ENCODE measurements around the gene ALB. TPM values are rescaled to one million over a fixed set of nuclear protein-coding genes. Genes with fewer than 3 reads are reported as not detected.

ALB gene
- polyA plus RNA-seq, 3 donors, result not detected

DNA sequence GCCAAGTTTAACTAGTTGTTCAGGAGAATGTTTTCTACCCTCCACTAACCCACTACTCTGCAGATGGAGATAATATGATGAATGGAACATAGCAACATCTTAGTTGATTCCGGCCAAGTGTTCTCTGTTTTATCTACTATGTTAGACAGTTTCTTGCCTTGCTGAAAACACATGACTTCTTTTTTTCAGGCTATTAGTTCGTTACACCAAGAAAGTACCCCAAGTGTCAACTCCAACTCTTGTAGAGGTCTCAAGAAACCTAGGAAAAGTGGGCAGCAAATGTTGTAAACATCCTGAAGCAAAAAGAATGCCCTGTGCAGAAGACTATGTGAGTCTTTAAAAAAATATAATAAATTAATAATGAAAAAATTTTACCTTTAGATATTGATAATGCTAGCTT lies 13.3 kb downstream of the ALB start:
- Histone ChIP-seq H3K4me3 (replicated peaks in 1 of 3; ENCODE audit: low read depth in 2 of 3, low read length in 3 of 3) (no peak overlapping the region), H3K9me3 (replicated peaks in 1 of 2; ENCODE audit: control insufficient read depth in 1 of 2, insufficient read depth in 1 of 2, low read length in 2 of 2) (no peaks in the 10 kb centered on the region), H3K4me2 (replicated peaks; ENCODE audit: extremely low read depth, low read length, poor library complexity, severe bottlenecking) (no peak overlapping the region), H3K9ac (ENCODE audit: insufficient read depth, low read length, poor library complexity, severe bottlenecking) (no peak overlapping the region), H3K79me2 (ENCODE audit: insufficient read depth, low read length) (no peaks in the 10 kb centered on the region), H3K4me1 (ENCODE audit: control insufficient read depth in 1 of 2, insufficient read depth in 2 of 2, low read length in 2 of 2) (no peaks in the 10 kb centered on the region), H4K20me1 (ENCODE audit: insufficient read depth, low read length) (no peaks in the 10 kb centered on the region), H3K27me3 (ENCODE audit: control insufficient read depth in 2 of 2, insufficient read depth in 2 of 2, low read length in 2 of 2) (no peaks in the 10 kb centered on the region), H3K27ac (ENCODE audit: low read depth in 1 of 2, low read length in 2 of 2) (no peak overlapping the region), H3K36me3 (replicated peaks in 1 of 2; ENCODE audit: control insufficient read depth in 1 of 2, insufficient read depth in 2 of 2, low read length in 2 of 2) (no peaks in the 10 kb centered on the region), H2AFZ (ENCODE audit: insufficient read depth, low read depth, low read length, poor library complexity, severe bottlenecking) (no peak overlapping the region)
- Mint-ChIP-seq H3K9me3 (peaks cover 0 to 3% (median 0%) of the 10 kb centered on the region in 7 donors), H3K4me3 (no peak overlapping the region), H3K4me1 (no peaks in the 10 kb centered on the region), H3K36me3 (no peaks in the 10 kb centered on the region), H3K27me3 (ENCODE audit: low read depth in 3 of 3) (no peaks in the 10 kb centered on the region), H3K27ac (no peak overlapping the region)
- TF ChIP-seq CTCF (IDR thresholded peaks at IDR 0.05), result no peak
- intact Hi-C loops (cut with micrococcal nuclease), result no loop called here
- no CpG with 5 or more reads among the region's 2 CpGs for WGBS (ENCODE audit: insufficient coverage)
- no peak for DNase-seq

DNA sequence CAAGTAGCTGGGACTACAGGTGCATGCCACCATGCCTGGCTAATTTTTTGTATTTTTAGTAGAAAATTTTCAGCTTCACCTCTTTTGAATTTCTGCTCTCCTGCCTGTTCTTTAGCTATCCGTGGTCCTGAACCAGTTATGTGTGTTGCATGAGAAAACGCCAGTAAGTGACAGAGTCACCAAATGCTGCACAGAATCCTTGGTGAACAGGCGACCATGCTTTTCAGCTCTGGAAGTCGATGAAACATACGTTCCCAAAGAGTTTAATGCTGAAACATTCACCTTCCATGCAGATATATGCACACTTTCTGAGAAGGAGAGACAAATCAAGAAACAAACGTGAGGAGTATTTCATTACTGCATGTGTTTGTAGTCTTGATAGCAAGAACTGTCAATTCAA lies 13.9 kb downstream of the ALB start:
- no peak for DNase-seq
- Histone ChIP-seq H3K27me3 (ENCODE audit: control insufficient read depth in 2 of 2, insufficient read depth in 2 of 2, low read length in 2 of 2) (no peaks in the 10 kb centered on the region), H2AFZ (ENCODE audit: insufficient read depth, low read depth, low read length, poor library complexity, severe bottlenecking) (no peak overlapping the region), H4K20me1 (ENCODE audit: insufficient read depth, low read length) (no peaks in the 10 kb centered on the region), H3K9me3 (replicated peaks in 1 of 2; ENCODE audit: control insufficient read depth in 1 of 2, insufficient read depth in 1 of 2, low read length in 2 of 2) (no peaks in the 10 kb centered on the region), H3K4me3 (replicated peaks in 1 of 3; ENCODE audit: low read depth in 2 of 3, low read length in 3 of 3) (no peak overlapping the region), H3K4me1 (ENCODE audit: control insufficient read depth in 1 of 2, insufficient read depth in 2 of 2, low read length in 2 of 2) (no peaks in the 10 kb centered on the region), H3K4me2 (replicated peaks; ENCODE audit: extremely low read depth, low read length, poor library complexity, severe bottlenecking) (no peak overlapping the region), H3K9ac (ENCODE audit: insufficient read depth, low read length, poor library complexity, severe bottlenecking) (no peak overlapping the region), H3K36me3 (replicated peaks in 1 of 2; ENCODE audit: control insufficient read depth in 1 of 2, insufficient read depth in 2 of 2, low read length in 2 of 2) (no peaks in the 10 kb centered on the region), H3K79me2 (ENCODE audit: insufficient read depth, low read length) (no peaks in the 10 kb centered on the region), H3K27ac (ENCODE audit: low read depth in 1 of 2, low read length in 2 of 2) (no peak overlapping the region)
- no peaks in the 10 kb centered on the region for H3K27me3 Mint-ChIP-seq (ENCODE audit: low read depth in 3 of 3)
- H3K9me3 Mint-ChIP-seq, result peaks cover 0 to 3% (median 0%) of the 10 kb centered on the region in 7 donors
- WGBS (ENCODE audit: insufficient coverage), result 96% methylated on average over 3 of the region's 6 CpGs
- intact Hi-C loops (cut with micrococcal nuclease), result no loop called here
- H3K27ac Mint-ChIP-seq, result no peak overlapping the region
- TF ChIP-seq CTCF (IDR thresholded peaks at IDR 0.05), result no peak
- H3K4me3 Mint-ChIP-seq, result no peak overlapping the region
- H3K36me3 Mint-ChIP-seq, result no peaks in the 10 kb centered on the region
- H3K4me1 Mint-ChIP-seq, result no peaks in the 10 kb centered on the region
